PC-9 (cell line): Measurements from ENCODE around the gene KIR2DL4.
"Not testable (repeated sequence)": the region's sequence is repeated elsewhere in the genome, so short reads cannot be mapped to it uniquely, and the experiment has no call there.

Experiments
- EZH2 ChIP-seq: fragments of 200-600 bp; sonication (generic); IDR thresholded peaks from 2 replicates; pipeline ENCODE4 v1.8.0; 2017; ENCODE audit warnings: antibody characterized with exemption, low read depth
- TF ChIP-seq, protein P1 (sequence below): fragments of 200-600 bp; sonication (generic); conservative IDR thresholded peaks from 2 replicates; pipeline ENCODE4 v1.6.1; 2017; ENCODE audit warnings: mixed run types, antibody characterized with exemption, mild to moderate bottlenecking, moderate library complexity

DNA sequence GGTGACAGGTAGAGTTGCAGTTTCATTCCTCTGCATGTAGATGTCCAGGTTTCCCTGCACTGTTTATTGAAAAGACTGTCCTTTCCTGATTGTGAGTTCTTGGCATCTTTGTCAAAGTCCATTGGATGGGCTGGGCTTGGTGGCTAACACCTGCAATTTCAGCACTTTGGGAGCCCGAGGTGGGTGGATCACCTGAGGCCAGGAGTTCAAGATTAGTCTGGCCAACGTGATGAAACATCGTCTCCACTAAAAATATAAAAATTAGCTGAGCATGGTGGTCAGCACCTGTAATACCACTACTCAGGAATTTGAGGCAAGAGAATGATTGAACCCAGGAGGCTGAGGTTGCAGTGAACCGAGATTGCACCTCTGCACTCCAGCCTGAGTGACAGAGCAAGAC lies 25.6 kb upstream of the KIR2DL4 start:
- TF ChIP-seq, protein P1, sequence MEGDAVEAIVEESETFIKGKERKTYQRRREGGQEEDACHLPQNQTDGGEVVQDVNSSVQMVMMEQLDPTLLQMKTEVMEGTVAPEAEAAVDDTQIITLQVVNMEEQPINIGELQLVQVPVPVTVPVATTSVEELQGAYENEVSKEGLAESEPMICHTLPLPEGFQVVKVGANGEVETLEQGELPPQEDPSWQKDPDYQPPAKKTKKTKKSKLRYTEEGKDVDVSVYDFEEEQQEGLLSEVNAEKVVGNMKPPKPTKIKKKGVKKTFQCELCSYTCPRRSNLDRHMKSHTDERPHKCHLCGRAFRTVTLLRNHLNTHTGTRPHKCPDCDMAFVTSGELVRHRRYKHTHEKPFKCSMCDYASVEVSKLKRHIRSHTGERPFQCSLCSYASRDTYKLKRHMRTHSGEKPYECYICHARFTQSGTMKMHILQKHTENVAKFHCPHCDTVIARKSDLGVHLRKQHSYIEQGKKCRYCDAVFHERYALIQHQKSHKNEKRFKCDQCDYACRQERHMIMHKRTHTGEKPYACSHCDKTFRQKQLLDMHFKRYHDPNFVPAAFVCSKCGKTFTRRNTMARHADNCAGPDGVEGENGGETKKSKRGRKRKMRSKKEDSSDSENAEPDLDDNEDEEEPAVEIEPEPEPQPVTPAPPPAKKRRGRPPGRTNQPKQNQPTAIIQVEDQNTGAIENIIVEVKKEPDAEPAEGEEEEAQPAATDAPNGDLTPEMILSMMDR: not testable (repeated sequence)
- TF ChIP-seq EZH2: not testable (repeated sequence)
